ENCODE measurements around the gene UBN2.
"Not testable (repeated sequence)": the region's sequence is repeated elsewhere in the genome, so short reads cannot be mapped to it uniquely, and the experiment has no call there.

The UBN2 gene

DNA sequence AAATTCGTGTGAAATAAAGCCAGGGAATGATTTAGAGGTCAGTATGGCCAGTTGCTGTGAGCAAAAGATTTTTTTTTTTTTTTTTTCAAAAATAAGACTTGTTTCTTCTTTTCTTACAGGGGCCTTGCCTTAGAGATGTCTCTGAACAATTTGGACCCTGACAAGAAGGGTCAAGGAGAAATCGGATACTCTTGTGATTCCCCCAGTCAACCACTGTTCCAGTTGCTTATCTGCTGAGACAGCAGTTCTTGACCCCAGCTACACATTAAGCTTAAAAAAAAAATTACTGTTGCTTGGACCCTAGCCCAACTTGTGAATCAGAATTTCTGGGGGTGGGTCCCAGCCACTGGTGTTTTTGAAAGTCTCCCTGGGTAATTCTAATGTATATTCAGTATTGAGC, 98.1 kb downstream of the UBN2 start:
- H3K4me2 ChIP-seq (ENCODE audit: low read length): no peak overlapping the region
- H4K20me1 ChIP-seq (ENCODE audit: control insufficient read depth, insufficient read depth, low read depth, low read length): no peaks in the 10 kb centered on the region
- TF ChIP-seq, protein P1, sequence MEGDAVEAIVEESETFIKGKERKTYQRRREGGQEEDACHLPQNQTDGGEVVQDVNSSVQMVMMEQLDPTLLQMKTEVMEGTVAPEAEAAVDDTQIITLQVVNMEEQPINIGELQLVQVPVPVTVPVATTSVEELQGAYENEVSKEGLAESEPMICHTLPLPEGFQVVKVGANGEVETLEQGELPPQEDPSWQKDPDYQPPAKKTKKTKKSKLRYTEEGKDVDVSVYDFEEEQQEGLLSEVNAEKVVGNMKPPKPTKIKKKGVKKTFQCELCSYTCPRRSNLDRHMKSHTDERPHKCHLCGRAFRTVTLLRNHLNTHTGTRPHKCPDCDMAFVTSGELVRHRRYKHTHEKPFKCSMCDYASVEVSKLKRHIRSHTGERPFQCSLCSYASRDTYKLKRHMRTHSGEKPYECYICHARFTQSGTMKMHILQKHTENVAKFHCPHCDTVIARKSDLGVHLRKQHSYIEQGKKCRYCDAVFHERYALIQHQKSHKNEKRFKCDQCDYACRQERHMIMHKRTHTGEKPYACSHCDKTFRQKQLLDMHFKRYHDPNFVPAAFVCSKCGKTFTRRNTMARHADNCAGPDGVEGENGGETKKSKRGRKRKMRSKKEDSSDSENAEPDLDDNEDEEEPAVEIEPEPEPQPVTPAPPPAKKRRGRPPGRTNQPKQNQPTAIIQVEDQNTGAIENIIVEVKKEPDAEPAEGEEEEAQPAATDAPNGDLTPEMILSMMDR (IDR thresholded peaks at IDR 0.05; ENCODE audit: low read depth, low read length, poor library complexity, severe bottlenecking): no peak
- TF ChIP-seq EZH2phosphoT487 (IDR thresholded peaks at IDR 0.05; ENCODE audit: borderline replicate concordance, low read length): no peak
- no peaks in the 10 kb centered on the region for H3K27me3 ChIP-seq (ENCODE audit: control insufficient read depth, low read length)
- no peaks in the 10 kb centered on the region for H3K9me2 ChIP-seq (replicated peaks; ENCODE audit: control insufficient read depth, low read length)
- no peaks in the 10 kb centered on the region for H3F3A ChIP-seq (ENCODE audit: control insufficient read depth, insufficient read depth)
- no peaks in the 10 kb centered on the region for H3K36me3 ChIP-seq (ENCODE audit: control insufficient read depth, low read length)
- no peak overlapping the region for H3K4me3 ChIP-seq (ENCODE audit: low read length)
- no peak overlapping the region for H3K27ac ChIP-seq (ENCODE audit: low read depth, low read length)
- peaks cover 7% of the 10 kb centered on the region for H3K4me1 ChIP-seq (ENCODE audit: control insufficient read depth, low read length)
- no peaks in the 10 kb centered on the region for H3K9me3 ChIP-seq (ENCODE audit: control insufficient read depth, insufficient read depth, low read length)
- no peaks in the 10 kb centered on the region for H3K79me2 ChIP-seq (ENCODE audit: control insufficient read depth, low read length)

DNA sequence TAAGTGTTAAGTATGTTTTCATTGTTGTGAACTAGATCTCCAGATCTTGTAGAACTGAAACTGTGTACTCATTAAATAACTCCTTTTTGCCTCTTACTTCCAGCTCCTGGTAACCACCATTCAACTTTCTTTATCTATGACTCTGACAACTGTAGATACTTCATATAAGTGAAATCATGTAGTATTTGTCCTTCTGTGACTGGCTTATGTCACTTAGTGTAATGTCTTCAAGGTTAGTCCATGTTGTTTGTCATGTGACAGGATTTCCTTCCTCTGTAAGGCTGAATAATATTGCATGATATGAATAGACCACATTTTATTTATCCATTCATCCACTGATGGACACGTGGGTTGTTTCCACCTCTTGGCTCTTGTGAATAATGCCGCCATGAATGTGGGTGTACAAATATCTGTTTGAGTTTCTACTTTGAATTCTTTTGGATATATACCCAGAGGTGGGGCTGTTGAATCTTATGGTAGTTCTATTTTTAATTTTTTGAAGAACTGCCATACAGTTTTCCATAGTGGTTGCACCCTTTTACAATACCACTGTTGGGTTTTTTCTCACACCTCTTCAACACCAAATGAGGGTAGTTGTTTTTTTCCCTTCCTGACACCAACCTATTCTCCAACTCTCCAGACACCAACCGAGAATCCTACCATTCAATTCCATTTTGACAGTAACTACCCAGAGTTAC, 99.4 kb downstream of the UBN2 start:
- Histone ChIP-seq H3F3A (ENCODE audit: control insufficient read depth, insufficient read depth) (no peaks in the 10 kb centered on the region), H3K4me1 (ENCODE audit: control insufficient read depth, low read length) (peaks cover 7% of the 10 kb centered on the region), H3K27me3 (ENCODE audit: control insufficient read depth, low read length) (0 out of 2 replicates have a peak, but pooled peaks cover 5% of the 10 kb centered on the region), H3K9me2 (replicated peaks; ENCODE audit: control insufficient read depth, low read length) (no peaks in the 10 kb centered on the region), H3K27ac (ENCODE audit: low read depth, low read length) (no peak overlapping the region), H3K4me2 (ENCODE audit: low read length) (no peak overlapping the region), H3K79me2 (ENCODE audit: control insufficient read depth, low read length) (no peaks in the 10 kb centered on the region), H3K36me3 (ENCODE audit: control insufficient read depth, low read length) (no peaks in the 10 kb centered on the region), H3K4me3 (ENCODE audit: low read length) (no peak overlapping the region), H3K9me3 (ENCODE audit: control insufficient read depth, insufficient read depth, low read length) (no peaks in the 10 kb centered on the region), H4K20me1 (ENCODE audit: control insufficient read depth, insufficient read depth, low read depth, low read length) (no peaks in the 10 kb centered on the region)
- no peak for TF ChIP-seq EZH2phosphoT487 (IDR thresholded peaks at IDR 0.05; ENCODE audit: borderline replicate concordance, low read length)
- TF ChIP-seq, protein P1 (IDR thresholded peaks at IDR 0.05; ENCODE audit: low read depth, low read length, poor library complexity, severe bottlenecking): no peak

DNA sequence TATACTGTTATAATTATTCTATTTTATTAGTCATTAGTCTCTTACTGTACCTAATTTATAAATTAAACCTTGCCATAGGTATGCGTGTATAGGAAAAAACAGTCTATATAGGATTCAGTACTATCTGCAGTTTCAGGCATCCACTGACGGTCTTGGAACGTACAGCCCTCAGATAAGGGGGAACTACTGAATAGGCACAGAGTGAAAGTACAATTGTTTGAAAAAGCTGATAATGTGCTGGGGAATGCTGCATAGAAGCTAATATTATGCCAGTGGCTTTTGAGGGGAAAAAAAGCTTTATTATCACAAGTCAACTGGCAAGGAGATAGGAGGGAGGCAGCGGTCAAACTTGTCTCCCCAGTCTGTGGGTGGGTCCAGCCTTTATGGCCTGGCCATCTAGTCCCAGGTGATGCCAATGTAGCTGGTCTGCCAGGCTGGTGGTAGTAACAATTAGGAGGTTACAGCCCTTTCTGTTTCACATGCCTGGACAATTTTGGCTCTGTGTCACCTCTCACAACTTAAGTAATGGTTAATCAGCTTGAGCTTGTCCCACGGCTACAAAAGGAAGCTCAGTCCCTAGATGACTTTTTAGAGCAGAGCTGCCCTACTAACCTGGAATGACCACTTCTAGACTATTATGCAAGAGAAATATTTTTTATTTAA, 101.8 kb downstream of the UBN2 start:
- Histone ChIP-seq H3K9me2 (replicated peaks; ENCODE audit: control insufficient read depth, low read length) (no peaks in the 10 kb centered on the region), H3K27me3 (ENCODE audit: control insufficient read depth, low read length) (0 out of 2 replicates have a peak, but pooled peaks cover 5% of the 10 kb centered on the region), H3K27ac (ENCODE audit: low read depth, low read length) (no peak overlapping the region), H4K20me1 (ENCODE audit: control insufficient read depth, insufficient read depth, low read depth, low read length) (no peaks in the 10 kb centered on the region), H3K9me3 (ENCODE audit: control insufficient read depth, insufficient read depth, low read length) (no peaks in the 10 kb centered on the region), H3K4me3 (ENCODE audit: low read length) (no peak overlapping the region), H3K4me2 (ENCODE audit: low read length) (no peak overlapping the region), H3F3A (ENCODE audit: control insufficient read depth, insufficient read depth) (no peaks in the 10 kb centered on the region), H3K79me2 (ENCODE audit: control insufficient read depth, low read length) (no peaks in the 10 kb centered on the region), H3K36me3 (ENCODE audit: control insufficient read depth, low read length) (no peaks in the 10 kb centered on the region), H3K4me1 (ENCODE audit: control insufficient read depth, low read length) (peaks cover 7% of the 10 kb centered on the region)
- TF ChIP-seq, protein P1 (IDR thresholded peaks at IDR 0.05; ENCODE audit: low read depth, low read length, poor library complexity, severe bottlenecking): no peak
- no peak for TF ChIP-seq EZH2phosphoT487 (IDR thresholded peaks at IDR 0.05; ENCODE audit: borderline replicate concordance, low read length)

DNA sequence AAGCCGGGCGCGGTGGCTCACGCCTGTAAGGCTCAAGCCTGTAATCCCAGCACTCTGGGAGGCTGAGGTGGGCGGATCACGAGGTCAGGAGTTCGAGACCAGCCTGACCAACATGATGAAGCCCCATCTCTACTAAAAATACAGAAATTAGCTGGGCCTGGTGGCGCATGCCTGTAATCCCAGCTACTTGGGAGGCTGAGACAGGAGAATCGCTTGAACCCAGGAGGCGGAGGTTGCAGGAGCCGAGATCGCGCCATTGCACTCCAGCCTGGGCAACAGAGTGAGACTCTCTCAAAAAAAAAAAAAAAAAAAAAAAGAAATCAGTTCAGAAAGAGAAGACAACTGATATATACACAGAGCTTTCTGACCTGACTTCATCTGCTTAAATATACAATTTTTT, 102.4 kb downstream of the UBN2 start:
- not testable (repeated sequence) for H3K27me3 ChIP-seq (ENCODE audit: control insufficient read depth, low read length); H3K4me2 ChIP-seq (ENCODE audit: low read length); H4K20me1 ChIP-seq (ENCODE audit: control insufficient read depth, insufficient read depth, low read depth, low read length); H3K9me3 ChIP-seq (ENCODE audit: control insufficient read depth, insufficient read depth, low read length); H3K27ac ChIP-seq (ENCODE audit: low read depth, low read length); H3K79me2 ChIP-seq (ENCODE audit: control insufficient read depth, low read length); H3K9me2 ChIP-seq (replicated peaks; ENCODE audit: control insufficient read depth, low read length); H3F3A ChIP-seq (ENCODE audit: control insufficient read depth, insufficient read depth); H3K4me3 ChIP-seq (ENCODE audit: low read length); H3K4me1 ChIP-seq (ENCODE audit: control insufficient read depth, low read length); H3K36me3 ChIP-seq (ENCODE audit: control insufficient read depth, low read length)

All from DOHH2 (cell line).